ENCODE results near the gene SMIM26. TPM values are rescaled to one million over a fixed set of nuclear protein-coding genes. Genes with fewer than 3 reads are reported as not detected.

SMIM26 gene
- total and polyA plus RNA-seq, 2 of the 13 experiments (the other 11 are each of a cell fraction or from before 2014, with no cell fraction given), result 214 to 249 TPM

DNA sequence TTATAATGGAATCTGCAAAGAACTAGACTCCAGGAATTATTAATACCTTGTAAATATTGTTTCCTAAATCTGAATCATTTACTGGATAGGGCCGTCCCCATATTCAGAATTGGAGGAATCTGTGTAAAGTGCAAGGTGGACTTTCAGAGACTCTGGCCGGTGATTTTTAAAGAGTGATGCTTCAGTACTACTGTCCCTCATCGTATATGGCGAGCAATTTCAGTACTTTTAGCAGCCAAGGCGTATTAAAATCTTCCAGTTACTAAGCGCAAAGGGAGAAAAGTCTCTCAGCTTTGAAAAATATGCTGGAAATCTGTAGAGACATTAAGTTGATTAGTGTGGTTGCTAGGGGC lies 483 bp downstream of the SMIM26 start (continued):
- TF ChIP-seq THRA (CRISPR knock-in tag; IDR thresholded peaks at IDR 0.05; ENCODE audit: borderline replicate concordance) (no peak), NAIF1 (CRISPR knock-in tag; IDR thresholded peaks at IDR 0.05; ENCODE audit: borderline replicate concordance) (0 out of 2 replicates have a peak, but pooled peaks have one; percentile 22), ZNF282 (IDR thresholded peaks at IDR 0.05; ENCODE audit: partially characterized antibody) (no peak), NR2F1 (CRISPR knock-in tag; IDR thresholded peaks at IDR 0.05) (0 out of 4 replicates have a peak, but pooled peaks of 1 of the 2 experiments have one; percentile 3), SIX1 (CRISPR knock-in tag; IDR thresholded peaks at IDR 0.05; ENCODE audit: borderline replicate concordance) (peak; percentile 6; the same call in 1 of the 2 replicates), ZNF256 (CRISPR knock-in tag; conservative IDR thresholded peaks at IDR 0.05) (no peak), MZF1 (CRISPR knock-in tag; IDR thresholded peaks at IDR 0.05; ENCODE audit: borderline replicate concordance) (no peak), AKAP8 (CRISPR knock-in tag; IDR thresholded peaks at IDR 0.05) (peak; percentile 8; the same call in 1 of the 2 replicates), HNF4G (IDR thresholded peaks at IDR 0.05; ENCODE audit: borderline replicate concordance, low read depth, low read length) (no peak), HNF4G (CRISPR knock-in tag; IDR thresholded peaks at IDR 0.05; ENCODE audit: borderline replicate concordance, low read depth) (no peak), ZBTB3 (CRISPR knock-in tag; IDR thresholded peaks at IDR 0.05; ENCODE audit: borderline replicate concordance, low read depth) (0 out of 2 replicates have a peak, but pooled peaks have one; percentile 61), ATF1 (CRISPR knock-in tag; IDR thresholded peaks at IDR 0.05) (peak; percentile 4; the same call in 1 of the 2 replicates)
- TF ChIP-seq, protein P1, sequence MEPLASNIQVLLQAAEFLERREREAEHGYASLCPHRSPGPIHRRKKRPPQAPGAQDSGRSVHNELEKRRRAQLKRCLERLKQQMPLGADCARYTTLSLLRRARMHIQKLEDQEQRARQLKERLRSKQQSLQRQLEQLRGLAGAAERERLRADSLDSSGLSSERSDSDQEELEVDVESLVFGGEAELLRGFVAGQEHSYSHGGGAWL (CRISPR knock-in tag; IDR thresholded peaks at IDR 0.05), result no peak
- TF ChIP-seq, protein P2, sequence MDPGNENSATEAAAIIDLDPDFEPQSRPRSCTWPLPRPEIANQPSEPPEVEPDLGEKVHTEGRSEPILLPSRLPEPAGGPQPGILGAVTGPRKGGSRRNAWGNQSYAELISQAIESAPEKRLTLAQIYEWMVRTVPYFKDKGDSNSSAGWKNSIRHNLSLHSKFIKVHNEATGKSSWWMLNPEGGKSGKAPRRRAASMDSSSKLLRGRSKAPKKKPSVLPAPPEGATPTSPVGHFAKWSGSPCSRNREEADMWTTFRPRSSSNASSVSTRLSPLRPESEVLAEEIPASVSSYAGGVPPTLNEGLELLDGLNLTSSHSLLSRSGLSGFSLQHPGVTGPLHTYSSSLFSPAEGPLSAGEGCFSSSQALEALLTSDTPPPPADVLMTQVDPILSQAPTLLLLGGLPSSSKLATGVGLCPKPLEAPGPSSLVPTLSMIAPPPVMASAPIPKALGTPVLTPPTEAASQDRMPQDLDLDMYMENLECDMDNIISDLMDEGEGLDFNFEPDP (CRISPR knock-in tag; conservative IDR thresholded peaks at IDR 0.05), result no peak

All from HepG2 (cell line).